SH-SY5Y (cell line): ENCODE data around the gene TSPO2.
A peak's percentile ranks its signal among the peaks of the same experiment; 100 is the strongest.

Experiments
- GATA2 ChIP-seq: IDR thresholded peaks from 2 replicates; pipeline ENCODE4 v1.6.1; 2011; ENCODE audit warnings: mild to moderate bottlenecking, low read depth, low read length
- GATA3 ChIP-seq: IDR thresholded peaks from 2 replicates; pipeline ENCODE4 v1.6.1; 2011; ENCODE audit warnings: low read depth, mild to moderate bottlenecking, low read length, moderate library complexity

Gene TSPO2

DNA sequence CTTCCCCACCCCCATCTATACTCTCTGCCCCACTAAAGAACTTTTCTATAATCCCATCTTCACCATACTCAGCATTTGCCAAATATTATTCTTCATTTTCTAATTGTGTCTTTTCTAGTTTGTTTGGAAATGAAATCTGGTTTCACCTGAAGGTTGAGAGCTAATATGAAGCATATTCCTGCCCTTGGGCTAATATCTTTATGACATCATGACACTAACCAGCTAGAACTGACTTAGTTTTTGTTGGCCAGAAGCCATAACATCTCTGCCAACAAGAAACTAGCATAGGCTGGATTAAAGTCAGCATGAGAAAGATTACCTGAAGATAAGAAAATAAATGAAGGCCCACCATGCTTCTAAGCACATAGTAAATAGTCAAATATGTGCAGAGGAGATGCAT, 20.0 kb upstream of the TSPO2 start:
- peak; percentile 80 for TF ChIP-seq GATA3
- peak; percentile 81; the same call in 1 of the 2 replicates for TF ChIP-seq GATA2

DNA sequence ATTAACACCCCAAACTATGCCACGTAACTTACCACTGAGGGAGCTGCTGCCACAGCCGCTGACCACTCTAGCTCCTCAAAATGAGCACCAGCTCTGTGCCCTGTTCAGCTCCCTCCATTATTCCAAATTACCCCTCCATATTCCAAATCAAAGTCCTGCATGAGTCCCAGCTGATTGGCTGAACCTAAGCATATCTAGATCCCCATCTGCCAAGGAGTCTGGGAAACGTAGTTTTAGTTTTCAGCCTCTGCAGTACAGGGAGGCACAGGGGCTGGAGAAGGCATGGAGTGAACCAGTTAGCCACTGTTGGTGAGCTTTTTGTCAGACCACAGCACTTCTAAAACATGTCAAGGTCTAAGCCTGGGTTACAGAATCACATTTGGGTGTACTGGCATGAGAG, 19.2 kb upstream of the TSPO2 start:
- peak; percentile 89 for TF ChIP-seq GATA2
- peak; percentile 83 for TF ChIP-seq GATA3

DNA sequence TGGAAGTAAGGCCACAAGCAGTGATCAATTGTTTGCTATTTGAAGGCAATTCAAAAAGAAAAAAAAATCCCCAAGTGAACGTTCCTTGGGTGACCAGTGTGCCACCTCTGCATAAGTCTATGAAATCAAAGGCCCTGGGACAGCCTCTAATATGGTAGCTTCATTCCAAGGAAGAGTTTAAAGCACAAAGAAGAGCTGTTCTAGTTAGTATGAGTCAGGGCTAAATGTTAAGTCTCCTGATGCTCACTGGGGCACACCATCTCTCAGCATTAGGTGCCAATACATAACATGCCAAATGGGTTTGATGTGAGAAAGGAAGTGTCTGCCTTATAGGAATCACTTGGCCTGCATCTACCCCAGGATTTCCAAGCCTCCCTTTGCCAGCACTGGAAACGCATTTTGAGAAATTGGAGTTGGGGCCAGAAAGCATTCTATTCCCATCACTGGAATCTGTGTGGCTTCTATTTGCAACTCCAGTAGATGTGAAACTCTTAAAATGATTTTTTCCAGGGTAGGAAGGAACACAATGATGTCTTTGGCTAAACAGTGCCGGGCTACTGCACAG, 16.2 kb upstream of the TSPO2 start:
- TF ChIP-seq GATA3 (no peak), GATA2 (no peak)

DNA sequence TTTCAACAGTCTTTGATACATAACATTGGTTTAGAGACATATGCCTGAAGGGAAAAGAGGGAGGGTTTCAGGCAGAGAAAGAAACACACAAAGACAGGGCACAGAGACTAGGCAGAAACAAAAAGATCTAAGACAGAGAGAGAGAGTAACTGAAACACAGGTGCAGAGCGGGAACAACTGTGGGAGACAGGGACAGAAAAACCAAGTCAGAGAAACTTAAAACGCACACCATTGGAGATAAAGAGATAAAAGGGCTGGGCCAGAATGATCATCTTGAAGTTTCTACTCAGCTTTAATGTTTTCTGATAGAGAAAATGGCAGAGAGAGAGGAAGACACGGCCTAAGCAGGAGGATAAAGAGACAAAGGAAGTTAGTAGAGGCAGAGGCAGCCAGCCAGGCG, 15.0 kb upstream of the TSPO2 start:
- no peak for TF ChIP-seq GATA2
- TF ChIP-seq GATA3, result no peak

DNA sequence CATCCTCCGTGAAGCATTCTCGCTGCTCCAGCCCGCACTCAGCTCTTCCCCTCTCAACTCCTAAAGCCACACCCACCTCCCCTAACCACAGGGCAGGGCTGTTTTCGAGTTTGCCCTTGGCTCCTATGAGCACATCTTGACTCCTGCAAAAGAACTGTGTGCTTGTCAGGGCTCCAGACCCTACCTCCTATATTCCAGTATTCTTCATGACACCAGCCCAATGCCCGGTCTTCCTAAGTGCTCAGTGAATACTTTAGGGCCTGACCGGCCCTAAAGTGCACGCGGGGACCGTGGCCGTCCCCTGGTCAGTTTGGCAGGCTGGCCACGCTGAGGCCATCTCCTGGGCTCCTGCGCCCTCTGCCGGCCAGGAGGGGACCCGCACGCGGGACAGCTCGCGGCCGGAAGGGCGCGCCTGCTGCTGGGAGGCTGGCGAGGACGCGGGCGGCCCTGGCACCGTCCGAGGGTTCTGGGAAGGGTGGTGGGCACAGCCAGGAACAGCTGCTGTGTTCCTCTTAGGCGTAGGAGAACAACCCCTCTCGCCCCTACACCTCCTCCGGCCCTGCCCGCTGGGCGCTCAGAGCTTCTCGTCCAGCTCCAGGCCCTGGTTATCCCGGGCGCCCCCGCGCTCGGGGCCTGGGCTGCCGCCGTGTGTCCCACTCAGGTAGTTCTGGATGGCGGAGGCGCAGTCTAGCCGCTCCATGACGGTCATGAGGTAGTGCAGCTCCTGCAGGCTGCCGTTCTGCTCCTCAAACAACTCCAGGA, 14.3 kb upstream of the TSPO2 start:
- TF ChIP-seq GATA3 (no peak), GATA2 (no peak)

DNA sequence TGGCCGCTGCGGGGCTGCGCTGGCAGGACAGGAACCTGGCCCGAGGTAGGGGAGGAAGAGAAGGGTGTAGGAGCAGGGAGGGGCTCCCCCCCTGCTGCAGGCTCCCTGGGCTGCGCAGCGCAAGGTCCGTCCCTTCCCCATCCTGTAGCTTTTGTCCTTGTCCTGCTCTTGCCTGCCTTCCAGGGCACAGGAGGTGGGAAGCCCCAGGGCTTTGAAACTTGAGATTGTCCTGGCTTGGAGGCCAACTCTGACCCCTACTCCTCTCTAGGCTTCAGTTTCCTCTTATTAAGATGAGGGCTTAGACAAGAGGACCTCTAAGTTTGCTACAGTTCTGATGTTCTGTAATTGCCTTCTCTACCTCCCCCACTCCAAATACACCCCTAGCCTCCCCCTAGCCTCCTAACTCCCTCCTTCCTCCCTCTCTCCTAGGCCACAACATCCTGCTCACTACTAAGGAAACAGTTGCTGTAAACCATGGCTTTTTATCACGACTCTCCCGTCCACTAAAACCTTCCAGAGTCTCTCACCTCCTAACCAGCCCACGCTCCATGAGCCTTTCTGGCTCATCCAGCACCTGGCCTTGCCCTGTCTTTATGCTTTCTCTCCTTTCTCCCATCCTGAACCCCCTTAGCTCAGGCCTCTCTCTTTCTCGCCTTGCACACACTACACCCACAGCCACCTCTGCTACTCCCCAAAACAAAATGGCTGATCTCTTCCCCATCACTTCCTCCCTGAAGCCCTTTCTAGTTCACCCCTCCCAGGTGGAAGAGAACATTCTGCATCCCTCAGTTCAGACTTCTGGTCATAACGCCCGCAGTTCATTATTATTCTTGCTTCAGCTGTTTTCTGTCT, 13.5 kb upstream of the TSPO2 start:
- TF ChIP-seq GATA3, result no peak
- no peak for TF ChIP-seq GATA2

DNA sequence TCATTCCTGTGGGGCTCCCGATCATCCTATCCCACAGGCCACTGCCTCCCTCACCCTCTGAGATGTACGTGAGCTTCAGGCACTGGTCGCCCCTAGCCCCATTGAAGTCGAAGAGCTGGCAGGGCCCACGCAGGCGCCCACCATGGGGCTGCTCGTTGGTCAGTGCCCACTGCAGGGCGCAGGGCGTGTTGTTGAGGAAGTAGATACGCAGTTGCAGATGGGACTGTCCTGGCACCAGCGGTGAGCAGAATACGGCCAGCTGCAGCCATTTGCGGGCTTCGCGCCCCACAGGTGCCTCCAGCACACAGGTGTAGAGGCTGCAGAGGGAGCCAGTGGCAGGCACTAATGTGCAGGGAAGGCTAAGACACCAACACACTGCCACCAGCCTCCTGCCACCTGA, 9.4 kb upstream of the TSPO2 start:
- TF ChIP-seq GATA3, result no peak
- no peak for TF ChIP-seq GATA2

DNA sequence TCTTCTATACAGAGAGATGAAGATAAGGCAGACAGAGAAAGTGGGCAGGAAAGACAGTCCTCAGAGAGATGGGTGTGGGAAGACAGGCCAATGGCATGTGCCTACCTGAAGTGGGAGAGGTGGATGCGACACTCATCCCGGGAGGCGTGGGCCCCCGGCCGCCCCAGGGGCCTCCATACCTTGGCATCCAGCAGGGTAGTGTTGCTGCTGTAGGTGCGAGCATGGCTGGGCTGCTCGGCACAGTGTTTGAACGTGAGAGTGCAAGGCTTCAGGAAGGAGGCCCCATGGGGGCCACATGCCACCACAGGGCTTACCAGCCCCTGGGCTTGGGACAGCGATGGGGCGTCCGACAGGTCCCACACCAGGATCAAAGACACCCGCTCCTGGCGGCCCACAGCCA, 8.5 kb upstream of the TSPO2 start:
- TF ChIP-seq GATA2, result no peak
- TF ChIP-seq GATA3, result no peak

DNA sequence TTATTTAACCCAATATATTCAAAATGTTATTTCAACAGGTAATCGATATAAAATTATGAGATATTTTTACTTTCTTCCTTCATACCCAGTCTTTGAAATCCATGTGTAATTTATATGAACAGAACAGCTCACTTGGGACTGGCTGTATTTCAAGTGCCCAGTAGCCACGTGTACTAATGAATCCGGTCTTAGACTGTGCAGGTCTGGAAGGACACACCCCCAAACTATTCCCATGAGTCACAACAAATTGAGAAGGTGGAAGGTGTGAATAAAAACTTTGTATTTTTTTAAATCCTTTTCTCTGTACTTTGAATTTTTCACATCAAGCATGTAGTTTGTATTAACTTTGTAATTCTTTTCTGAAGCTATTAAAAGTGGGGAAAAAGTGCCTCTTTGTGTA, 6.1 kb upstream of the TSPO2 start:
- no peak for TF ChIP-seq GATA3
- TF ChIP-seq GATA2, result no peak

DNA sequence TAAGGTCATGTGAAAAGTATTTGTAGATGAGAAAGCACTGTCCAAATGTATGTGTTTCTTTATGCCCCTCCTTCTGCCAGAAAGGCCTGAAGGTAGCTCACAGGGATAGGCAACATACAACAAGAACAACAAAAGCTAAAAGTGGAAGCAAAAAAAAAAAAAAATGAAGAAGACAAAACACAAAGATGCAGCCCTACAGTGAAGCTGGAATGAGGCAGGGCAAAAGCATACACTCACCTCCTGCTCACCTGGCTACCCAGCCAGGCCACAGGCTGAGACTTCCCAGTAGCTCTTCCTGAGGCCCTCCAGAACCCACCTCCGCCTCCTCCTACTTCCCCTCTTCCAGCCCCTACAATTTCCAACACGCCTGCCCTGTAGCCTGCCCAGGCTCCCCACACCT, 5.7 kb upstream of the TSPO2 start:
- TF ChIP-seq GATA3, result no peak
- TF ChIP-seq GATA2, result no peak

DNA sequence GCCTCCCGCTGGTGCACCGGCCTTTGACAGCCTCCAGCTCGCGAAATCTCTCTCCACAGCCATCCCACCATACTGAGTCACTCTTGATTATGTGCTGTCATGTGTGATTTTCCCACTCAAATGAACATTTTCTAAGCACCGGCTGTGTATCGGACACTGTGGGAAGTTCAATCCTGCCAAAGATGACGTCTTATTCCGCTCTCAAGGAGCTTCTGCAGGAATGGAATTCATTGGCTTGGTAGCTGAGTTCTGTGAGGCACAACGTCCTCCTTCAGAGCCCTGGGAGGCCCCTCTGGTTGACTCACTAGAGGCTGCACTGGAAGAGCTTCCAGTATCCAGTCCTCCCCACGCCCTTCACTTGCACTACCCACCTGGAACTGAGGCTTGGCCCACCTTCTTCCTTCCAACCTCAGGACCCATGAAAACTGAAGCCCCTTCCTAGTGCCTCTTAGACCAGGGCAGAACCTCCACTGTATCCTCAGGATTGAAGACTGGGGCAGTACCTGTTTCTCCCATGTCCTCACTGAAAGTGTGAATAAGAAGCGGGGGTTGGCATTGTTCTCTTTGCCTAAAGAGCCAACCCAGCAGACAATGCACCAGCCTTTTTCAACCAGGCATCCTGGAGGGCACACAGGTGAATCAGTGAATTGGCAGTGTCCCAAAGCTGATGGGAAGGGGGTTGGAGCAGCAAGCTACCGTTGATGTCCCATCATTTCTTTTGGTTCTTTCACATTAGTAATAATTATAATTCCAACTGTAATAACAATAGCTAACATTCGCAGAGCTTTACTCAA, 5.0 kb upstream of the TSPO2 start:
- TF ChIP-seq GATA3 (no peak), GATA2 (no peak)

DNA sequence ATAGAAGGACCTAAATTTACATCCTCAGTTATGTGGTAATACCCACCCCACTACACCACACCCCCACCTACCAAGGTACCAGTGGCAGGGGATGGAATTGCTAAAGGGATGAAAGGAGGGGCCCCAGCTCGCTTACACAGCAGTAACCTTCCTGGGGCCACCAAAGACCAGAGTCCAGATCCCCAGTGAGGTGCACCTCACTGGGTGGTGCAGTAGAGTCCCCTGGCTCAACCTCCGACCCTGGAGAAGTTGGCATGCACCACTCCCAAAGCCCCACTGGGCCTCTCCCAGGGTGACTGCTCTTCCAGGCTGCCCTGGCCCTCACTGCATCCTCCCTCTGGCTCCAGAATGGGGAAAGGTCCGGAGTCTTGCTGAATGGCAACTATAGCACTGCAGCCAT, 4.1 kb upstream of the TSPO2 start:
- TF ChIP-seq GATA3 (no peak), GATA2 (no peak)

DNA sequence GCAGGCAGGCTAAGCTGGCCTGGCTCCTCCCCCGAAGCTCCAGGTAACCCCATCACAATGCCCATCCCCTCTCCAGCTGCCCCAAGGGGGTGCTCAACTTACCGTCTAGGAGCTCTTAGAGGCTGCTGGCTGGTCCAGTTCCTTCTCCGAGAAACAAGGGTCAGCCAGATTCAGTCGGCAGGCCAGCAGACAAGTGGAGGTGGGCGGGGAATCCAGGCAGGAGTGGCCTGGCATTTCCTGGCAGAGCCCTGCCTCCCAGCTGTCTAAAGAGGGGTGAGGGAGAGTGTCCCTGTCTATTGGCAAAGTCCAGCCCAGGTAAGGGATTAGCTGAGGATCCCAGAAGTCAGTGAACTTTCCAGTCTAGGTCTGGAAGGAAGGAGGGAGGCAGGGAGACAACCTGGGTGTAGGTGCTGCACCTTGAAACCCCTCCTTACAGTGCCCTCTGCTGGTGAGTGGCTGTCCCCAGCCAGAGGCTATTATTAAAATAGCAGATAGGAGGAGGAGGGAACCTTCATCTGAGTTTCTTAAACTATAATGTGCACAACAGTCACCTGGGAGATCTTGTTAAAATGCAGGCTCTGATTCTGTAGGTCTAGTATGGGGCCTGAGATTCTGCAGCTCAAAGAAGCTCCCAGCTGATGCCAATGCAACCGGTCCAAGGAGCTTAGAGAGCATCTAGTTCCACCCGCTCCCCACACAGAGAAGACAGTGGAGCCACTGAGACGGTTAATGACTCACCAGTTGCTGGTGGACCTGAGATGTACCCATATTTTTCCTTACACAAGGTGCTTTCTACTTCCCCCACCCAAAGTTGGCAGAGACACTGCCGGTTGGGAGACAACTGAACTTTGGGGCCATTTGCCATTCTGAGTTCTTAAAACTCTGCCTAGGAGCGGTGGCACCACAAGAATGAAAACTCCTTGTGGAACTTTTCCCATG, 2.9 kb upstream of the TSPO2 start, which contains the start of gene UNC5CL:
Gene UNC5CL (minus strand): TSS at position 162 of the 939 bp plus-strand sequence. CDS start 4,147 bp downstream, outside the sequence.
- TF ChIP-seq GATA2, result no peak
- no peak for TF ChIP-seq GATA3
